HG03159 (cell line): ENCODE results near the gene TATDN3.
"Not testable (repeated sequence)": the region's sequence is repeated elsewhere in the genome, so short reads cannot be mapped to it uniquely, and the experiment has no call there.

Experiments used
- ATAC-seq: cut with Tn5 transposase; IDR thresholded peaks from one replicate; pipeline ENCODE4 v1.9.1; 2021; ENCODE audit warnings: mild to moderate bottlenecking, moderate library complexity; ENCODE audit not compliant: unreplicated experiment

TATDN3 gene, protein sequence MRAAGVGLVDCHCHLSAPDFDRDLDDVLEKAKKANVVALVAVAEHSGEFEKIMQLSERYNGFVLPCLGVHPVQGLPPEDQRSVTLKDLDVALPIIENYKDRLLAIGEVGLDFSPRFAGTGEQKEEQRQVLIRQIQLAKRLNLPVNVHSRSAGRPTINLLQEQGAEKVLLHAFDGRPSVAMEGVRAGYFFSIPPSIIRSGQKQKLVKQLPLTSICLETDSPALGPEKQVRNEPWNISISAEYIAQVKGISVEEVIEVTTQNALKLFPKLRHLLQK

DNA sequence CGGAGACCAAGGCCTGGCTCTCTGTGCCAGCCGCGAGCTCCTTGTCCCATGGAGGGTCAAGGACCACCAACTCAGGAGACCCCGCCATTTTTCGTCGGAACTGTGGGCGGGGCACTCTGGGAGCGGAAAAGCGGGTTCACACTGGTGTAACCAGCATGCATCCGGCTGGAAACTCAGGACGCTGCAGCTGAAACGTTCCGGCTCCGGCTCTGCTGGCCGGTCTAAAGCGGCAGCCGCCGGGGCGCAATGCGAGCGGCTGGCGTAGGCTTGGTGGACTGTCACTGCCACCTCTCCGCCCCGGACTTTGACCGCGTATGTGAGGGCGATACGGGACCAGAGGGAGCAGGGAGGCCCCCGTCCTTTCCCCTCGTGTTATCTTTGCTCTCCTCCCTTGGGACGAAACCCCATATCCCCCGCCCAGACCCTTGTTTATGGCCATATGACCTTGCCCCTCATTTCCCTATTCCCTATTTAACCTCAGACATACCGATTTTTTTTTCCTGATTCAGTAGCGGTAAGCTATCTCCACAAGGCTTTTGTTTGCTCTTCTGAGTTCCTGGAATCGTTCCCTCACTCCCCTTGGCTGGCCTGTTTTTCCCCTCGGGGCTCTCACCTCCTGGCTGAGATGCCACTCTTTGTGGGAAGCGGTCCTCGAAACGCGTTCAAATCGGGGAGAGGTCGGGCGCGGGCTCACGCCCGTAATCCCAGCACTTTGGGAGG lies at the start of gene TATDN3, which contains the start of gene NSL1:
TATDN3 (plus strand) TSS at position 219 of the 720 bp plus-strand sequence; CDS start at position 247, 28 bp downstream.
NSL1 (minus strand) TSS at position 102 of the 720 bp plus-strand sequence; CDS start at position 88, 14 bp downstream.
- peak; percentile 49 for ATAC-seq

DNA sequence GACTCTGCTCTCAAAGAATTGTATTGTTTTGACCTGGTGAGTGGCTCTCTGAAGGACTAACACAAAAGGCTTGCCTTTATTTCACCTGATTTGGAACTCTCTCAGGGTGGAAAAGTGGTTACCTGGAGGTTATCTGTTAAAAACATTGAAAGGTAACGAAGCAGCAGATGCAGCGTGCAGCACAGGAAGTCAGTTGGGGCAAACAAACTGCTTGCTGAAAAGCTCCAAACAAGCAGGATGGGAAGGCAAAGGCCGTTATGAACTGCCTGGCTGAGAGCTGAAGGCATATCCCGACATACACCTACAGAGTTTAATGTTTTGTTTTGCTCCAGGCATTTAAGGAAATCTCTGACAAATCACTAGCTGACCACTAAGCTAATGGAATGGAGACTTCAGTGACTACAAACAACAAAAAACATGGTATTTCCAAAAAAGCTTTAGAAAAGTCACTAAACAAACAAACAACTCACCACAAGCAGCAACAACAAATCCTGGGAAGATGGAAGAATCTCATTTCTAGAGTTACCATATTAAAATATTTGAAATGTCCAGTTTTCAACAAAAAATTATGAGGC lies 47.7 kb upstream of the TATDN3 start:
- ATAC-seq: no peak

DNA sequence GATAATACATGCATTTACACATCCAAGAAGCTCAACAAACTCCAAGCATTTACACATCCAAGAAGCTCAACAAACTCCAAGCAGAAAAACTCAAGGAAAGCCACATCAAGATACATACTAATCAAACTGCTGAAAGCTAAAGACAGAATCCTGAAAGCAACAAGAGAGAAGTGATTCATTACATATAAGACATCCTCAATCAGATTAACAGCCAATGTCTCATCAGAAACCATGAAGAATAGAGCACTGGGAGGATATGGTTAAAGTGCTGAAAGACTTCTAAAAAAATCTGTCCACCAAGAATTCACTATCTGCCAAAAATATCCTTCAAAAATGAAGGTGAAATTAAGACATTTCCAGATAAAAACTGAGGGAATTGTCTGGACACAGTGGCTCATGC lies 46.4 kb upstream of the TATDN3 start:
- ATAC-seq: no peak

DNA sequence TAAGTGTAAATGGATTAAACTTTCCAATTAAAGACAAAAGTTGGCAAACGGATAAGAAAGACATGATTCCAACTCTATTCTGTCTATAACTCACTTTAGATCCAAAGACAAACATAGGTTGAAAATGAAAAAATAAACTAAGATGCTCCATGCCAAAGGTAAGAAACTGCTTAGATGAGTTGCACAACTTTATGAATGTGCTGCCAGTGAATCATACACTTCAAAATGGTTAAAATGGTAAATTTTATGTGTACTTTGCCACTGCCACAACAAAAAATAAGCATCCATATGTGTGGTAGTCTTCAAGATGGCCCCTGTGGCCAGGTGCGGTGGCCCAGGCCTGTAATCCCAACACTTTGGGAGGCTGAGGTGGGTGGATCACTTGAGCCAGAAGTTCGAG lies 45.1 kb upstream of the TATDN3 start:
- no peak for ATAC-seq

DNA sequence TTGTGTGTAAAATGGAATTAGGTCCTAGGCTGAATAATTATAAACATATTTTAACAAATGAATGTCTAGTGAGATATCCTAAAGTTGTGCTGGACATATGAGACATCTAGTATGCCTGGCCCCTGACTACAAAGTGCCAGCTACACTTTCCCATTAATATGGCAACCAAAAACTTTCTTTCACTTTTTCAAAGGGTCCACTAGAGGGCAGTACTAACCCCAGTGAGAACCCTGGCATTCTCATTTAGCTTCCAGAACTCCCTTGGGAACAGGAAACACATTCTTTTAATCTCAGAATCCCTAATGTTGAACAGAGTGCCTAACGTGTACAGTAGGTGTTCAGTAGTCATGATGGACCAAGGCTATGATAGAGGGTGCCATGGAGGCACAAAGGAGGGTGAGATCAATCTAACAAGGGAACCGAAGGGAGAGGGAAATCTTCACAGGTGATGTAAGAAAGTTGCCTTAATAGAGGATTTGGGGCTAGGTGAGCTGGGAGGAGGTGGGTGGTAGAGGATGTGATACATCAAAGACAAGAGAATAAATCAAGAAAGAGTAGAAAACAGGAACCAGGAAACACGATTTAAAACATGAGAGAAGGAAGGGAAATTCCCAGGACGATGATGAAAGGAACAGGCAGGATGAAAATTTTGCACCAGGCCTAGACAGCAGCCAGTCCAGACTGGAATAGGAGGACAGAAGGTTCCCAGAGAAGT lies 41.7 kb upstream of the TATDN3 start:
- no peak for ATAC-seq

DNA sequence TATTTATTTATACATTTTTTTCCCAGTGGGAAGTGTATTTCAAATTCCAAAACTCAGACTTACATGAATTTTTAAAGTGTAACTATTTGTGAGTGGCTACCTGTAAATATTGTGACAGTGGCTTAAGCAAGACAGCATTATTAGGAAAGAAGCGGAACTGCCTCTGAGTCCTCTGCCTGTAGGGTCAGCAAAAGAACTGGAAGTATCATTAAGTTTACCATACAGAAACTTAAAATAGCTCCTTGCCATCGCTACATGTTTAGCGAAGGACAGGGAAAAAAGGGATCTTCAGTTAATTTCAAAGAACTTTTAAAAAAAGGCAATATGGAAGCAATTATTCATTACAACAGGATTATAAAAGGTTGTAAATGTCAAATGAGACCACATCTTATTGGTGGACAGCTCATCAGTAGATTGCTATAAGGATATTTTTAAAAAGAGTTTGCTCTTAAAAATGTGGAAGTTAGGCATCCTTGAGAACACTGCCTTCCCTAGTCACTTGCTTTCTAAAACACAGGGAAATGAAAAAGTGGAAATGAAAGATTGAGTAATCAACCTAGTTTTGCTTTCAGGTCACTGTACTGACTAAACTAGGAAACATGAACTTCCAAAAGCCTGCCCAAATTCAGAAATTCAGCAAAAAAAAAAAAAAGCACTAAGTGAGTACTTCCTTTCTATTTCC lies 39.3 kb upstream of the TATDN3 start:
- peak; percentile 37 for ATAC-seq

DNA sequence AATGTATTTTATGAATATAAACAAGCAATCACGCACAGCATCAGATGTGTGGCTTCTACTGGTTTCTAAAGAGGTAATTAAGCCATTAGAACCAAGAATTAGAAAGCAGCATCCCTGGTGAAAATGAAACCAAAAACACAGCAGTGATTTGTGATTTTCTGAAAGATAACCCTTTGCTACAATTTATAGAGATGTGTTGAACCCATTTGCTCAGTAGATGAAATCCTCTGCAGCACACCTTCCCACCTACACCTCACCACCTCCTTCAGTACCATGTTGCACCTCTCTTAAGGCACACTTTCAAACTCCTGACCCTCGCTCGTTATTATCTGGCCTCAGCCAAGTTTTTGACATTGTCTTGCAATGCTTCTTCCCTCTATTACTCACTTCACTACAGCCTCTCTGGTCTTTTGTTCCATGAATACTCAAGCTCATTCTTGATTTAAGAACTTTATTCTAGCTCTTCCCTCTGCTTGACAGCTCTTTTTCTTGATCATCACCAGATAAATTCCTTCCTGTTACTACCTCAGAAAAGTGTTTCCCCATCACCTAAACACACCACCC lies 38.7 kb upstream of the TATDN3 start:
- peak; percentile 37 for ATAC-seq

DNA sequence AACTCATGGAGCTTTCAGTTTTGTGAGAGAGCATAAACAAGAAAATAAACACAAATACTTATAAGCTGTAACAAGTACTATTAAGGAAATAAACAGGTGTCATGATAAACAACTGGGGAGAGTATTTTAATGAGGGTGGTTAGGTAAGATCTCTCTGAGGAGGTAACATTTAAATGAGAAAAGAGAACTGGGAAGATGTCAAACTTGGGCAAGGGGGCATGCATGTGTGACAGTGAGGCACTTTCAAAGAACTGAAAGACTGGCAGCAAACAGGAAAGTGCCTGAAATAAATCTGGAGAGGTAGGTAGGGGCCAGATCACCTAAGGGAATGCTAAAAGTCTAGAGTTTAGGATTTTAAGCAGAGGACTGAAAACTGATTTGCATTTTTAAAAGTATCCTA lies 37.9 kb upstream of the TATDN3 start:
- no peak for ATAC-seq

DNA sequence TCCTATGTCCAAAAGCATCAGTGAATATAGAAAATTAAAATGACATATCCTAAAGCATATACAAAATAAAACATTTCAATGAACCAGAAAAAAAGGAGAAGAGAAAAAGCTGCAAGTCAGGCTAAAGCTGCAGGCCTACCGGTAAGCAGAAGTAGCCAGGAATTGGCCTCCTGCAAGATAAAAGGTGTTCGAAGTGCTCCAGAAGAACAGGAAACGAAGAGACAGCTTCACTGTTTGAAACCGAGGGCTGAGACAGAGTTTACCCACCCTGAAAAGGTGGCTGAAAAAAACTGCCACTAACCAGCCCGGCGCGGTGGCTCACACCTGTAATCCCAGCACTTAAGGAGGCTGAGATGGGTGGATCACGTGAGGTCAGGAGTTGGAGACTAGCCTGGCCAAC lies 37.5 kb upstream of the TATDN3 start:
- peak; percentile 53 for ATAC-seq

DNA sequence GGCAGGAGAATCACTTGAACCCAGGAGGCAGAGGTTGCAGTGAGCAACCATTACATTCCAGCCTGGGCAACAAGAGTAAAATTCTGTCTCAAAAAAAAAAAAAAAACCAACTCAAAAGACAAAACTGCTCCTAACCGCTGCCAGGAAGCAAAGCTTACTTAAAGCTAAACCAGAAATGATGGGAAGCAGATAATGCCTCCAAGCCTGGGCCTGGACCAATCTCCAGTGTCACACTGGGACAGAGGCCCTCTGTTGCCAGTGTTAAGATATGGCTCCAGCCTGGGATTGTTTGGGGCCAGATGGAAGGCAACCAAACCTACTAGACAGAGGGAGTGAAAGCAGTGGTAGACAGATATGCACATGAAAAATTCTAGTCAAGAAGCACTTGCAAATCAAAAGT lies 37.0 kb upstream of the TATDN3 start:
- ATAC-seq: no peak

DNA sequence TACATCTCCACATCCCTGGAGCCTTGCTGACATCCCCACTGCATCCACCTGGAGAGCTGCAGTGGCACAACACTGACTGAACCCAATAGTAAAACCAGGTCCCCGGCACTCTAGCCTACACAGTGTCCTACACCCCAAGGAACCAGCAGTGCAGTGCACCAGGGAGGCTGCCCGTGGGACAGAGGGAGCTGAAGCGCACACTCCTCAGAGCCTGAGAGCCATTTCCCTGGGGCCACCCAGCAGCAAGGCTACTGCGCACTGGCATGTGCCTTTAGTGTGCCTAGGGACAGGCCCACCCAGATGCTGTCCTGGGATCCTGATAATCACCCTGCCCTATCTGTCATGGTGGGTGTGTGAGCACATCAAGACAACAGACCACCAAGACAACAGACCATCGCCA lies 32.0 kb upstream of the TATDN3 start:
- ATAC-seq: no peak

DNA sequence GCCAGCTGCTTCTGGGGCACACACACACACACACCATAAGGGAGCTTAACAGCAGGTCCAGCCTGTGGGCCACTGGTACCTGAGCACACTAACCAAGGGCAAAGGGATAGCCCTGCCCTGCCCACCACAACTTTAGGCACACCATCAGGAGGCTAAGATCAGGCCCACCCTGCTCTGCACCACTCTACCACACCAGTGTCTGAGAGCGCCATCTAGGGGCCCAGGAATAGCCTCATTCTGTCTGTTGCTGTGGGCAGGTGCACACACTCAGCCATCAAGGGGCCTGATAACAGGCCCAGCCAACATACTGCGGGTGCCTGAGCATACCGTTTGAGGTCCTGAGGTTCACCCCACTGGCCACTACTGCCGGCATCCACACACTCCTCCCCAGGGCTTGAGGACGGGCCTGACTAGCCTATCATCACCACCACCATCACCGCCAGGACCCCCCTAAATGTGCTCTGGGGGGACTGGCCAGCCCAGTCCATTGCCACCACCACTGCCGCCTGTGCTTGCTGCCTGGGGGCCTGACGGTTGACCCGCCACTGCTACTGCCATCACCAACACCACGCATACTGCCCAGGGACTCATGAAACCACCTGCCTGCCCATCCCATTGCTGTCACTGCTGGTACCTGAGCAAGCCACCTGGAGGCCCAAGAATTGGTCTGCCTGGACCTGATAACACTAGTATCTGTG lies 31.4 kb upstream of the TATDN3 start:
- ATAC-seq: no peak

DNA sequence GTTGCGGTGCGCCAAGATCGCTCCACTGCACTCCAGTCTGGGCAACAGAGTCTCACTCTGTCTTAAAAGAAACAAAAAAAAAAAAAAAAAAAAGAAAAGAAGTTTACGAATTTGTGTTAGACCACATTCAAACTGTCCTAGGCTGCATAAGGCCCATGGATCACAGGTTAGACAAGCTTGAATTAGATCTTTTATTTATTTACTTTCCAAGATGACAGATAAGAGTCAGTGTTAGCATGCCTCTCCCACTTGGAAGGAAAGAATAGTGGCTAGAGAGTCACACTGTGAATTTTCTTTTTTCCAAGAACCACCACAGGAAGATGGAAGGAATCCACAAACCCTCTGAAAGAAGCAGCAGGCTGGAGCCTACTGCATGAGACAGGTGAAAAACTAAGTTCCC lies 29.5 kb upstream of the TATDN3 start:
- ATAC-seq: no peak

DNA sequence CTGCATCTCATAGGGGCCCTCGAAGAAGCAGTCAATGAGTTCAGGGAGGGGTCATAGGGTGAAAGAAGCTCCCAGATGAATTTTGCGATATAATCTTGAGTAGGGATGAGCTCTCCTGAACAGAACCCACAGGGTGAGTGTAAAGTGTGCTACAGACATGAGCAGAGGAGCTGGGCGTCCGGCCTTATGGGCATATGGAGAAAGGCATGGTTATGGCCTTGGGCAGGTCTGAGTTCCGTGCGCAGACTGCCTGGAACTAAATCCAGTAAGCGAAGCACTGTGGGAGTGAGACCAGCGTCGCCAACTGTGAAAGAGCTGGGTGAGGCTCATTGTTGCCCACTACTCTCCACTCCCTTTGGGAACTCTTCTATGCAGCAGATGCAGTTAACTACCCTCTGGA lies 28.9 kb upstream of the TATDN3 start:
- ATAC-seq: no peak

DNA sequence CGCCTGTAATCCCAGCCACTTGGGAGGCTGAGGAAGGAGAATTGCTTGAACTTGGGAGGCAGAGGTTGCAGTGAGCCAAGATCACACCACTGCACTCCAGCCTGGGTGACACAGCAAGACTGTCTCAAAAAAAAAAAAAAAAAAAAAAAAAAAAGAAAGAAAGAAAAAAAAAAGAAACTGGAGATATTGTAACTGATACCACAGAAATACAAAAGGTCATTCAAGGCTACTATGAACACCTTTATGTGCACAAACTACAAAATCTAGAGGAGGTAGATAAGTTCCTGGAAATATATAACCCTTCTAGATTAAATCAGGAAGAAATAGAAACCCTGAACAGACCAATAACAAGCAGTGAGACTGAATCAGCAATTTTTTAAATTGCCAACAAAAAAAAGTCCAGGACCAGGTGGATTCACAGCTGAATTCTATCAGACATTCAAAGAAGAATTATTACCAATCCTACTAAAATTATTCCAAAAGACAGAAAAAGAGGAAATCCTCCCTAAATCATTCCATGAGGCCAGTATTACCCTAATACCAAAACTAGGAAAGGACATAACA lies 26.9 kb upstream of the TATDN3 start:
- ATAC-seq: not testable (repeated sequence)

DNA sequence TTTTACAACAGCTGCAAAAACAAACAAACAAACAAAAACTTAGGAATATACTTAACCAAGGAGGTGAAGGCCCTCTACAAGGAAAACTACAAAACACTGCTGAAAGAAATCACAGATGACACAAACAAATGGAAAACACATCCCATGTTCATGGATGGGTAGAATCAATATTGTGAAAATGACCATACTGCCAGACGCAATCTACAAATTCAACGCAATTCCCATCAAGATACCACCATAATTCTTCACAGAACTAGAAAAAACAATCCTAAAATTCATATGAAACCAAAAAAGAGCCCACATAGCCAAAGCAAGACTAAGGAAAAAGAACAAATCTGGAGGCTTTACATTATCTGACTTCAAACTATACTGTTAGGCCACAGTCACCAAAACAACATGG lies 24.9 kb upstream of the TATDN3 start:
- not testable (repeated sequence) for ATAC-seq

DNA sequence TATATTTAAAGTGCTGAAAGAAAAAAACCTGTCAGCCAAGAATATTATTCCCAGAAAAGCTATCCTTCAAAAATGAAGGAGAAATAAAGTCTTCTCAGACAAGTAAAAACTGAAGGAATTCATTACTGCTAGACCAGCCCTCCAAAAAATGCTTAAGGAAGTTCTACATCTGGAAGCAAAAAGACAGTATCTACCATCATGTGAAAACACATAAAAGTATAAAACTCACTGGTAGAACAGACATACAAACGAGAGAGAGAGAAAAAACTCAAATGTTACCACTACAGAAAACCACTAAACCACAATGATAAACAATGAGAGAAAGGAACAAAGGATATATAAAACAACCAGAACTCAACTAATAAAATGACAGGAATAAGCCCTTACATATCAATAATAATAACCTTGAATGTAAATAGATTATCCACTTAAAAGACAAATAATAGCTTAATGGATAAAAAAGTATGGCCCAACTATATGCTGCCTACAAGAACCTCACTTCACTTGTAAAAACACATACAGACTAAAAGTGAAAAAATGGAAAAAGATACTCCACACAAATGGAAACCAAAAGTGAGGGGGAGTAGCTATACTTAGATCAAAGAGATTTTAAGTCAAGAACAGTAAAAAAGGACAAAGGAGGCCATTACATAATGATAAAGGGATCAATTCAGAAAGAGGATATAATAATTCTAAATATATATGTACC lies 22.1 kb upstream of the TATDN3 start:
- no peak for ATAC-seq

DNA sequence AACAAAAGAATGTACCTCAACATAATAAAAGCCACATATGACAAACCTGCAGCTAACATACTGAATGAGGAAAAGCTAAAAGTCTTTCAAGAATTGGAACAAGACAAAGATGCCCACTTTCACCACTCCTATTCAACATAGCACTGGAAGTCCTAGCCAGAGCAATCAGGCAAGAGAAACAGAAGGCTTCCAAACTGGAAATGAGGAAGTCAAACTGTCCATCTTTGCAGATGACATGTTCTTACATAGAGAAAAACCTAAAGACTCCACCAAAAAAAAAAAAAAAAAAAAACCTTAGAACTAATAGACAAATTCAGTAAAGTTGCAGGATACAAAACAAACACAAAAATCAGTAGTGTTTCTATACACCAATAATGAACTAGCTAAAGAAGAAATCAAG lies 20.4 kb upstream of the TATDN3 start:
- no peak for ATAC-seq

DNA sequence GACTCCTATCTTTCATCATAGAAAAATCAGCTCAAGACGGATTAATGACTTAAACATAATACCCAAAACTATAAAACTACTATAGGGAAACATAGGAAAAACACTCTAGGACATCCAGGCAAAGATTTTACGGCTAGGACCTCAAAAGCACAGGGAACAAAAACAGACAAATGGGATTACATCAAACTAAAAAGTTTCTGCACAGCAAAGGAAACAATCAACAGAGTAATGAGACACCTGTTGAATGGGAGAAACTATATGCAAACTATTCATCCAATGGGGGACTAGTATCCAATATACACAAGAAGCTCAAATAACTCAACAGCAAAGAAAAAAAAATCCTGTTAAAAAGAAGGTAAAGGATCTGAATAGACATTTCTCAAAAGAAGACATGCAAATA lies 18.7 kb upstream of the TATDN3 start:
- no peak for ATAC-seq
